GM12878 (cell line): ENCODE results near the gene PRR7. TPM values are rescaled to one million over a fixed set of nuclear protein-coding genes. Genes with fewer than 3 reads are reported as not detected.

Experiments used
- ATAC-seq: fragments of 200-7000 bp; cut with Tn5 transposase; 3 replicates; pipeline ENCODE4 v1.9.1; 2020; ENCODE audit warnings: mild to moderate bottlenecking, moderate library complexity
- BruUV-seq: library from RNA; stranded (reverse); fragments of 400-500 nt; replicated peaks from 2 replicates; lab custom pipeline; 2021; lab: Mats Ljungman, UMichigan
- CTCF ChIA-PET: fragments of 300-600 bp; sonication (Branson Sonifier 250); formaldehyde crosslinking; extraction: SDS; loops from one replicate; lab custom pipeline; 2021; ENCODE audit warnings: inconsistent platforms; lab: Yijun Ruan, JAX
- POLR2A ChIA-PET: fragments of 350-600 bp; formaldehyde crosslinking; extraction: SDS; loops from one replicate; lab custom pipeline; 2021; ENCODE audit warnings: inconsistent platforms; lab: Charles Lee
- RAD21 ChIA-PET: fragments of 300-600 bp; sonication (Branson Sonifier 250); formaldehyde crosslinking; loops from one replicate; lab custom pipeline; 2023; ENCODE audit warnings: antibody characterized with exemption; ENCODE audit not compliant: unreplicated experiment; lab: Charles Lee
- SMC1A ChIA-PET: fragments of 300-600 bp; sonication (Branson Sonifier 250); formaldehyde crosslinking; loops from one replicate; lab custom pipeline; 2023; ENCODE audit not compliant: unreplicated experiment, uncharacterized antibody; lab: Charles Lee
- DNase-seq: peaks from one replicate; pipeline ENCODE4 v3.0.0-alpha.2; 2011; ENCODE audit warnings: low read depth, low spot score
- FAIRE-seq: peaks from 3 replicates; lab custom pipeline; 2011; peaks lifted over from hg19 to GRCh38; lab: Jason Lieb, UNC
- H2AFZ ChIP-seq: 2 replicates; pipeline ENCODE4 v1.6.0; 2011; ENCODE audit warnings: low read depth, low read length, control low read depth; ENCODE audit not compliant: control insufficient read depth
- H3K27ac ChIP-seq: 2 replicates; pipeline ENCODE4 v1.5.1; 2011; ENCODE audit warnings: control low read depth; ENCODE audit not compliant: control insufficient read depth, insufficient read depth
- H3K27me3 ChIP-seq, 2 experiments: replicated peaks in 1 of 2; 2 replicates each; pipeline versions ENCODE4 v1.6.0 to v1.6.1; 2011; ENCODE audit warnings: low read length in 1 of 2; ENCODE audit not compliant: control insufficient read depth in 2 of 2, insufficient read depth in 2 of 2
- H3K36me3 ChIP-seq, 2 experiments: 2 replicates each; pipeline ENCODE4 v1.5.1; 2011; ENCODE audit warnings: low read length in 1 of 2; ENCODE audit not compliant: control insufficient read depth in 2 of 2, insufficient read depth in 2 of 2
- H3K4me1 ChIP-seq: 2 replicates; pipeline ENCODE4 v1.6.1; 2011; ENCODE audit warnings: mild to moderate bottlenecking, low read length, moderate library complexity, mixed read lengths; ENCODE audit not compliant: control insufficient read depth, insufficient read depth
- H3K4me2 ChIP-seq: 2 replicates; pipeline ENCODE4 v1.6.0; 2011; ENCODE audit warnings: control low read depth; ENCODE audit not compliant: control insufficient read depth, insufficient read depth
- H3K4me3 ChIP-seq: fragments of 200-600 bp; sonication (generic); 2 replicates; pipeline ENCODE4 v1.5.1; 2016
- H3K79me2 ChIP-seq: 2 replicates; pipeline ENCODE4 v1.6.0; 2011; ENCODE audit warnings: low read length; ENCODE audit not compliant: control insufficient read depth, insufficient read depth
- H3K9ac ChIP-seq: 2 replicates; pipeline ENCODE4 v1.8.0; 2011; ENCODE audit warnings: low read length, control low read depth, mixed read lengths; ENCODE audit not compliant: control insufficient read depth, insufficient read depth
- H3K9me3 ChIP-seq: replicated peaks from 3 replicates; pipeline ENCODE4 v1.5.1; 2011; ENCODE audit warnings: mild to moderate bottlenecking, low read length; ENCODE audit not compliant: control insufficient read depth, insufficient read depth
- H4K20me1 ChIP-seq: 2 replicates; pipeline ENCODE4 v1.6.0; 2011; ENCODE audit not compliant: control insufficient read depth, insufficient read depth
- IKZF1 ChIP-seq: fragments of 450-650 bp; conservative IDR thresholded peaks from 2 replicates; pipeline ENCODE4 v1.6.1; 2017; ENCODE audit warnings: antibody characterized with exemption, mild to moderate bottlenecking
- IKZF2 ChIP-seq, 2 experiments: fragments of 450-650 bp; IDR thresholded peaks; 2 replicates each; pipeline ENCODE4 v1.6.1; 2017; ENCODE audit warnings: mild to moderate bottlenecking in 2 of 2, moderate library complexity in 2 of 2
- JUND ChIP-seq: IDR thresholded peaks from 2 replicates; pipeline ENCODE4 v1.6.1; 2012; ENCODE audit warnings: low read depth, mild to moderate bottlenecking, low read length, improper control_type of control experiment, moderate library complexity
- MXI1 ChIP-seq: fragments of 150-350 bp; IDR thresholded peaks from 2 replicates; pipeline ENCODE4 v1.6.1; 2011; ENCODE audit warnings: low read depth, mild to moderate bottlenecking, inconsistent platforms, low read length, improper control_type of control experiment
- NR2C1 ChIP-seq: fragments of 450-650 bp; IDR thresholded peaks from 2 replicates; pipeline ENCODE4 v1.6.1; 2017; ENCODE audit warnings: antibody characterized with exemption, mild to moderate bottlenecking, moderate library complexity
- RAD21 ChIP-seq: IDR thresholded peaks from 2 replicates; pipeline ENCODE4 v1.6.1; 2011; ENCODE audit warnings: mild to moderate bottlenecking, low read depth, low read length, moderate library complexity; ENCODE audit not compliant: insufficient read depth
- SIX5 ChIP-seq: IDR thresholded peaks from 2 replicates; pipeline ENCODE4 v1.6.1; 2011; ENCODE audit warnings: mild to moderate bottlenecking, low read depth, low read length, moderate library complexity; ENCODE audit not compliant: severe bottlenecking
- SMARCA5 ChIP-seq: fragments of 450-650 bp; IDR thresholded peaks from 2 replicates; pipeline ENCODE4 v1.6.1; 2017; ENCODE audit warnings: mild to moderate bottlenecking
- SMC3 ChIP-seq: IDR thresholded peaks from 2 replicates; pipeline ENCODE4 v1.6.1; 2011; ENCODE audit warnings: low read length, improper control_type of control experiment, borderline replicate concordance
- ZNF24 ChIP-seq: fragments of 450-650 bp; IDR thresholded peaks from 2 replicates; pipeline ENCODE4 v1.6.1; 2017; ENCODE audit warnings: antibody characterized with exemption, mild to moderate bottlenecking
- WGBS: methylation state at CpG from one replicate; pipeline ENCODE4 v1.1.6; 2016; ENCODE audit warnings: low lambda C conversion rate; ENCODE audit not compliant: insufficient replicate concordance, insufficient coverage; ENCODE audit errors: missing lambda C conversion rate; 5-methylcytosine and 5-hydroxymethylcytosine counted together
- in situ Hi-C: fragments of 300-500 bp; cut with MboI; formaldehyde crosslinking; loops from 9 replicates; pipeline ENCODE4 v1.14.3; 2018; ENCODE audit warnings: mixed read lengths
- intact Hi-C: fragments of 100-400 bp; cut with micrococcal nuclease; formaldehyde crosslinking; loops from one replicate; pipeline ENCODE4 v1.14.2; 2022; ENCODE audit not compliant: unreplicated experiment
- polyA plus RNA-seq, 11 experiments: library from polyadenylated mRNA; depleted of rRNA in 4 of 11; unstranded in 6 of 11; stranded (reverse) in 5 of 11; fragments of >200 nt; fragmentation: Nextera tagmentation in 4 of 11; fragmentation: Illumina TruSeq in 1 of 11; extraction: Ambion mirVana in 4 of 11; extraction: Trizol in 1 of 11; gene quantifications; 1 replicate in 1 of 11; 2 replicates in 10 of 11; pipeline versions ENCODE4 v1.2.1 to v1.2.3, GENCODE V29; 2011 to 2016; ENCODE audit warnings: inconsistent platforms in 2 of 11, missing spikeins in 2 of 11, low read depth in 1 of 11
- total RNA-seq, 4 experiments: library from RNA; depleted of rRNA in 3 of 4; stranded (reverse); fragments of >200 nt in 3 of 4; fragmentation: Illumina TruSeq in 1 of 4; extraction: Trizol in 1 of 4; gene quantifications; 2 replicates each; pipeline versions ENCODE4 v1.2.1 to v1.2.3, GENCODE V29; 2013 to 2021
- TF ChIP-seq, protein P1 (sequence below): fragments of 450-650 bp; formaldehyde crosslinking; IDR thresholded peaks from 2 replicates; pipeline ENCODE4 v1.4.0; 2022; ENCODE audit warnings: mild to moderate bottlenecking, moderate library complexity
- TF ChIP-seq, protein P2 (sequence below): fragments of 450-650 bp; IDR thresholded peaks from 2 replicates; pipeline ENCODE4 v1.6.1; 2016; ENCODE audit warnings: mild to moderate bottlenecking
- TF ChIP-seq, protein P3 (sequence below): fragments of 450-650 bp; IDR thresholded peaks from 2 replicates; pipeline ENCODE4 v1.6.1; 2017; ENCODE audit warnings: mild to moderate bottlenecking, moderate library complexity

PRR7 gene
- total and polyA plus RNA-seq, 10 of the 15 experiments (the other 5 are each of a cell fraction or from before 2014, with no cell fraction given): 0.09 to 18.8 (median 4.6) TPM; not detected in 2

DNA sequence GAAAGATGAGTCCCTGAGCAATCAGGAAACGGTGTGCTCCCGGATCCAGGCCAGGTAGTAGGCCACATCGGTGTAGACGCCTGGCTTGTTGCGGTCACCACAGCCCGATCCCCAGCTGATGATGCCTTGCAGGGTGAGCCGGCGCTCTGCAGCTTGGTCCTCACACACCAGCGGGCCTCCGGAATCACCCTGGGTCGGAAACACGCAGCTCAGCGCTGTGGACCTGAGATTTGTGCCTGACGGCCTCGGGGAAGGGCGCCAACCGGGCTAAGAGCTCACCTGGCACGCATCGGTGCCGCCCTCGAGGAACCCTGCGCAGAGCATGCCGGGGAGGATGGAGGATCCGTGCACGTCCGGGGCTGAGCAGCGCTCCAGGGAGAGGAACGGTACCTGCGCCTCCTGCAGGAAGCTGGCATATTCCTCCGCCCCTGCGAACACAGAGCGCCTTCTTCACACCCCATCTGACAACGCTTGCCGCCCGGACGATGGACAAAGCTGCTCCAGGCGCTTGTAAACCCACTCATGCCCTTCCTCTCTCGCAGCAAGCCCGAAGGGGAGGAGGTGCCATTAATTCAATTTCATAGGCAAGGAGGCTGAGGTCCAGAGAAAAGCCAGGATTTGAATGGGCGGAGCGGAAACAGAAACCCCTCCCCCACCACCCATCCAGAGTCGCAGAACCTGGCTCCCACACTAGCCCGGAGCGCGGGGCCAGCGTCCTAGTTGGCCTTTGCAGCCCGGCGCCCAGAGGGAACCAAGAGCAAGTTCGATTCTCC is 44.2 kb upstream of the PRR7 start:
- Histone ChIP-seq H3K27me3 (no peaks in the 10 kb centered on the region; a peak in 1 of 4 replicates), H2AFZ (peak overlapping the region; percentile 88), H3K9me3 (no peaks in the 10 kb centered on the region), H3K4me1 (peaks cover 28% of the 10 kb centered on the region), H3K36me3 (no peaks in the 10 kb centered on the region), H3K4me2 (peak overlapping the region; percentile 87), H3K9ac (peak overlapping the region; percentile 49; the same call in 1 of the 2 replicates), H3K27ac (no peak overlapping the region), H3K79me2 (no peaks in the 10 kb centered on the region), H3K4me3 (peak overlapping the region; percentile 79), H4K20me1 (no peaks in the 10 kb centered on the region)
- ATAC-seq (peak; percentile 34), FAIRE-seq (peak; percentile 18), DNase-seq (no peak)
- intact Hi-C loops: loop anchor here (1.0 kb wide), 2 partner anchors 25 to 84 kb away; no protein-coding TSS in a partner anchor
- no TSS peak for BruUV-seq
- SMC1A ChIA-PET: interaction anchor here (0.6 to 7.4 kb wide), 20 partner anchors 12 to 101 kb away, joined by 3 to 105 read pairs (median 6); partner anchors contain the start of genes GRK6 and PRR7
- WGBS: 38% methylated on average over 47 of the region's 49 CpGs
- POLR2A ChIA-PET: interaction anchor here (0.5 to 11.0 kb wide), 12 partner anchors 9 to 390 kb away, joined by 3 to 174 read pairs (median 4); partner anchors contain the start of genes GRK6 and PRR7
- RAD21 ChIA-PET: interaction anchor here (0.7 to 6.5 kb wide), 18 partner anchors 10 to 100 kb away, joined by 3 to 291 read pairs (median 8); partner anchors contain the start of genes GRK6, PDLIM7 and PRR7
- CTCF ChIA-PET: interaction anchor here (0.5 to 8.3 kb wide), 28 partner anchors 11 to 291 kb away, joined by 3 to 391 read pairs (median 8); partner anchors contain the start of genes GRK6, LMAN2, MXD3 and PDLIM7
- in situ Hi-C loops: no loop called here
- TF ChIP-seq RAD21: peak; percentile 31; the same call in 1 of the 2 replicates
- TF ChIP-seq NR2C1: no peak
- peak; percentile 71; the same call in 1 of the 2 replicates for TF ChIP-seq SMARCA5
- TF ChIP-seq IKZF1: peak; percentile 70
- TF ChIP-seq JUND: no peak
- TF ChIP-seq, protein P1, sequence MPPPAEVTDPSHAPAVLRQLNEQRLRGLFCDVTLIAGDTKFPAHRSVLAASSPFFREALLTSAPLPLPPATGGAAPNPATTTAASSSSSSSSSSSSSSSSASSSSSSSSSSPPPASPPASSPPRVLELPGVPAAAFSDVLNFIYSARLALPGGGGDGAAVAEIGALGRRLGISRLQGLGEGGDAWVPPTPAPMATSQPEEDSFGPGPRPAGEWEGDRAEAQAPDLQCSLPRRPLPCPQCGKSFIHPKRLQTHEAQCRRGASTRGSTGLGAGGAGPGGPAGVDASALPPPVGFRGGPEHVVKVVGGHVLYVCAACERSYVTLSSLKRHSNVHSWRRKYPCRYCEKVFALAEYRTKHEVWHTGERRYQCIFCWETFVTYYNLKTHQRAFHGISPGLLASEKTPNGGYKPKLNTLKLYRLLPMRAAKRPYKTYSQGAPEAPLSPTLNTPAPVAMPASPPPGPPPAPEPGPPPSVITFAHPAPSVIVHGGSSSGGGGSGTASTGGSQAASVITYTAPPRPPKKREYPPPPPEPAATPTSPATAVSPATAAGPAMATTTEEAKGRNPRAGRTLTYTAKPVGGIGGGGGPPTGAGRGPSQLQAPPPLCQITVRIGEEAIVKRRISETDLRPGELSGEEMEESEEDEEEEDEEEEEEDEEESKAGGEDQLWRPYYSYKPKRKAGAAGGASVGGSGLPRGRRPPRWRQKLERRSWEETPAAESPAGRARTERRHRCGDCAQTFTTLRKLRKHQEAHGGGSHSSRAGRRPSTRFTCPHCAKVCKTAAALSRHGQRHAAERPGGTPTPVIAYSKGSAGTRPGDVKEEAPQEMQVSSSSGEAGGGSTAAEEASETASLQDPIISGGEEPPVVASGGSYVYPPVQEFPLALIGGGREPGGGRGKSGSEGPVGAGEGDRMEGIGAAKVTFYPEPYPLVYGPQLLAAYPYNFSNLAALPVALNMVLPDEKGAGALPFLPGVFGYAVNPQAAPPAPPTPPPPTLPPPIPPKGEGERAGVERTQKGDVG (CRISPR knock-in tag): no peak
- TF ChIP-seq, protein P2, sequence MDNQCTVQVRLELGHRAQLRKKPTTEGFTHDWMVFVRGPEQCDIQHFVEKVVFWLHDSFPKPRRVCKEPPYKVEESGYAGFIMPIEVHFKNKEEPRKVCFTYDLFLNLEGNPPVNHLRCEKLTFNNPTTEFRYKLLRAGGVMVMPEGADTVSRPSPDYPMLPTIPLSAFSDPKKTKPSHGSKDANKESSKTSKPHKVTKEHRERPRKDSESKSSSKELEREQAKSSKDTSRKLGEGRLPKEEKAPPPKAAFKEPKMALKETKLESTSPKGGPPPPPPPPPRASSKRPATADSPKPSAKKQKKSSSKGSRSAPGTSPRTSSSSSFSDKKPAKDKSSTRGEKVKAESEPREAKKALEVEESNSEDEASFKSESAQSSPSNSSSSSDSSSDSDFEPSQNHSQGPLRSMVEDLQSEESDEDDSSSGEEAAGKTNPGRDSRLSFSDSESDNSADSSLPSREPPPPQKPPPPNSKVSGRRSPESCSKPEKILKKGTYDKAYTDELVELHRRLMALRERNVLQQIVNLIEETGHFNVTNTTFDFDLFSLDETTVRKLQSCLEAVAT: 0 out of 2 replicates have a peak, but pooled peaks have one; percentile 23
- TF ChIP-seq, protein P3, sequence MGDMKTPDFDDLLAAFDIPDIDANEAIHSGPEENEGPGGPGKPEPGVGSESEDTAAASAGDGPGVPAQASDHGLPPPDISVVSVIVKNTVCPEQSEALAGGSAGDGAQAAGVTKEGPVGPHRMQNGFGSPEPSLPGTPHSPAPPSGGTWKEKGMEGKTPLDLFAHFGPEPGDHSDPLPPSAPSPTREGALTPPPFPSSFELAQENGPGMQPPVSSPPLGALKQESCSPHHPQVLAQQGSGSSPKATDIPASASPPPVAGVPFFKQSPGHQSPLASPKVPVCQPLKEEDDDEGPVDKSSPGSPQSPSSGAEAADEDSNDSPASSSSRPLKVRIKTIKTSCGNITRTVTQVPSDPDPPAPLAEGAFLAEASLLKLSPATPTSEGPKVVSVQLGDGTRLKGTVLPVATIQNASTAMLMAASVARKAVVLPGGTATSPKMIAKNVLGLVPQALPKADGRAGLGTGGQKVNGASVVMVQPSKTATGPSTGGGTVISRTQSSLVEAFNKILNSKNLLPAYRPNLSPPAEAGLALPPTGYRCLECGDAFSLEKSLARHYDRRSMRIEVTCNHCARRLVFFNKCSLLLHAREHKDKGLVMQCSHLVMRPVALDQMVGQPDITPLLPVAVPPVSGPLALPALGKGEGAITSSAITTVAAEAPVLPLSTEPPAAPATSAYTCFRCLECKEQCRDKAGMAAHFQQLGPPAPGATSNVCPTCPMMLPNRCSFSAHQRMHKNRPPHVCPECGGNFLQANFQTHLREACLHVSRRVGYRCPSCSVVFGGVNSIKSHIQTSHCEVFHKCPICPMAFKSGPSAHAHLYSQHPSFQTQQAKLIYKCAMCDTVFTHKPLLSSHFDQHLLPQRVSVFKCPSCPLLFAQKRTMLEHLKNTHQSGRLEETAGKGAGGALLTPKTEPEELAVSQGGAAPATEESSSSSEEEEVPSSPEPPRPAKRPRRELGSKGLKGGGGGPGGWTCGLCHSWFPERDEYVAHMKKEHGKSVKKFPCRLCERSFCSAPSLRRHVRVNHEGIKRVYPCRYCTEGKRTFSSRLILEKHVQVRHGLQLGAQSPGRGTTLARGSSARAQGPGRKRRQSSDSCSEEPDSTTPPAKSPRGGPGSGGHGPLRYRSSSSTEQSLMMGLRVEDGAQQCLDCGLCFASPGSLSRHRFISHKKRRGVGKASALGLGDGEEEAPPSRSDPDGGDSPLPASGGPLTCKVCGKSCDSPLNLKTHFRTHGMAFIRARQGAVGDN: peak; percentile 98
- no peak for TF ChIP-seq MXI1
- TF ChIP-seq SMC3: peak; percentile 54; the same call in 1 of the 2 replicates
- 0 out of 2 replicates have a peak, but pooled peaks have one; percentile 26 for TF ChIP-seq ZNF24
- TF ChIP-seq SIX5: no peak
- peak in 1 of 2 experiments; percentile 22; a peak in 2 of 4 replicates for TF ChIP-seq IKZF2 (IDR thresholded peaks at IDR 0.05)
